ENCODE measurements around the gene CDKN2B-AS1. TPM values are rescaled to one million over a fixed set of nuclear protein-coding genes. Genes with fewer than 3 reads are reported as not detected.
A peak's percentile ranks its signal among the peaks of the same experiment; 100 is the strongest.

The CDKN2B-AS1 gene
- total RNA-seq, 1 donor from 2014 or later, result 3.5 TPM

GRCh38 chr9:21965401-21965951 lies 29.1 kb upstream of the CDKN2B-AS1 start:
- H3K36me3 Mint-ChIP-seq (ENCODE audit: low read depth), result peaks cover 29% of the 10 kb centered on the region
- H3K9me3 Mint-ChIP-seq (ENCODE audit: low read depth), result peaks cover 16% of the 10 kb centered on the region
- peak; percentile 77 for TF ChIP-seq CTCF (IDR thresholded peaks at IDR 0.05)
- peak overlapping the region; percentile 65 for H3K4me3 Mint-ChIP-seq (ENCODE audit: unreplicated experiment)
- peaks cover 21% of the 10 kb centered on the region for H3K4me1 Mint-ChIP-seq (ENCODE audit: low read depth)
- H3K27me3 Mint-ChIP-seq (ENCODE audit: low read depth), result peaks cover 82% of the 10 kb centered on the region
- no peak for DNase-seq (ENCODE audit: low spot score)
- peak overlapping the region; percentile 45 for H3K27ac Mint-ChIP-seq (ENCODE audit: unreplicated experiment)

GRCh38 chr9:21966140-21966851 lies 28.3 kb upstream of the CDKN2B-AS1 start:
- no peak overlapping the region for H3K4me3 Mint-ChIP-seq (ENCODE audit: unreplicated experiment)
- peaks cover 24% of the 10 kb centered on the region for H3K4me1 Mint-ChIP-seq (ENCODE audit: low read depth)
- no peak for DNase-seq (ENCODE audit: low spot score)
- H3K27me3 Mint-ChIP-seq (ENCODE audit: low read depth), result peaks cover 83% of the 10 kb centered on the region
- no peak overlapping the region for H3K27ac Mint-ChIP-seq (ENCODE audit: unreplicated experiment)
- H3K36me3 Mint-ChIP-seq (ENCODE audit: low read depth), result peaks cover 33% of the 10 kb centered on the region
- peaks cover 16% of the 10 kb centered on the region for H3K9me3 Mint-ChIP-seq (ENCODE audit: low read depth)
- TF ChIP-seq CTCF (IDR thresholded peaks at IDR 0.05), result no peak

- H3K9me3 Mint-ChIP-seq (ENCODE audit: low read depth), result peaks cover 14% of the 10 kb centered on the region
- H3K27me3 Mint-ChIP-seq (ENCODE audit: low read depth), result peaks cover 84% of the 10 kb centered on the region
- H3K27ac Mint-ChIP-seq (ENCODE audit: unreplicated experiment), result no peak overlapping the region
- no peak for TF ChIP-seq CTCF (IDR thresholded peaks at IDR 0.05)
- no peak for DNase-seq (ENCODE audit: low spot score)
- H3K4me3 Mint-ChIP-seq (ENCODE audit: unreplicated experiment), result no peak overlapping the region
- peaks cover 26% of the 10 kb centered on the region for H3K4me1 Mint-ChIP-seq (ENCODE audit: low read depth)
- peaks cover 35% of the 10 kb centered on the region for H3K36me3 Mint-ChIP-seq (ENCODE audit: low read depth)
Measured at GRCh38 chr9:21967169-21967568, 27.4 kb upstream of the CDKN2B-AS1 start.

- H3K36me3 Mint-ChIP-seq (ENCODE audit: low read depth), result peaks cover 34% of the 10 kb centered on the region
- H3K9me3 Mint-ChIP-seq (ENCODE audit: low read depth), result peaks cover 12% of the 10 kb centered on the region
- no peak for TF ChIP-seq CTCF (IDR thresholded peaks at IDR 0.05)
- H3K4me3 Mint-ChIP-seq (ENCODE audit: unreplicated experiment), result no peak overlapping the region
- no peak overlapping the region for H3K27ac Mint-ChIP-seq (ENCODE audit: unreplicated experiment)
- H3K27me3 Mint-ChIP-seq (ENCODE audit: low read depth), result peaks cover 86% of the 10 kb centered on the region
- no peak for DNase-seq (ENCODE audit: low spot score)
- peaks cover 26% of the 10 kb centered on the region for H3K4me1 Mint-ChIP-seq (ENCODE audit: low read depth)
Measured at GRCh38 chr9:21967702-21968101, 26.9 kb upstream of the CDKN2B-AS1 start.

GRCh38 chr9:21968331-21969010 lies 26.1 kb upstream of the CDKN2B-AS1 start:
- H3K4me1 Mint-ChIP-seq (ENCODE audit: low read depth), result peaks cover 26% of the 10 kb centered on the region
- peaks cover 4% of the 10 kb centered on the region for H3K9me3 Mint-ChIP-seq (ENCODE audit: low read depth)
- H3K36me3 Mint-ChIP-seq (ENCODE audit: low read depth), result peaks cover 28% of the 10 kb centered on the region
- TF ChIP-seq CTCF (IDR thresholded peaks at IDR 0.05), result peak; percentile 12
- H3K27ac Mint-ChIP-seq (ENCODE audit: unreplicated experiment), result no peak overlapping the region
- peak overlapping the region; percentile 42 for H3K4me3 Mint-ChIP-seq (ENCODE audit: unreplicated experiment)
- DNase-seq (ENCODE audit: low spot score), result no peak
- peaks cover 81% of the 10 kb centered on the region for H3K27me3 Mint-ChIP-seq (ENCODE audit: low read depth)

Measured in chondrocyte (in vitro differentiated cells).